HEK293 (cell line): Measurements from ENCODE around the gene SLC12A4.

ENCODE experiments used
- ELK4 ChIP-seq: IDR thresholded peaks from 2 replicates; pipeline ENCODE4 v1.6.1; 2011; ENCODE audit warnings: mild to moderate bottlenecking, low read depth, low read length, borderline replicate concordance
- MYNN ChIP-seq: fragments of 450-650 bp; formaldehyde crosslinking; IDR thresholded peaks from 2 replicates; pipeline ENCODE4 v1.5.1; 2016; ENCODE audit warnings: missing biosample characterization, missing genetic modification characterization, borderline replicate concordance
- SP7 ChIP-seq: fragments of 450-650 bp; formaldehyde crosslinking; IDR thresholded peaks from 2 replicates; pipeline ENCODE4 v1.5.1; 2016; ENCODE audit warnings: missing biosample characterization, missing genetic modification characterization
- ZBTB1 ChIP-seq: fragments of 450-650 bp; formaldehyde crosslinking; IDR thresholded peaks from 2 replicates; pipeline ENCODE4 v1.5.1; 2016; ENCODE audit warnings: missing biosample characterization, missing genetic modification characterization
- ZNF133 ChIP-seq: fragments of 450-650 bp; formaldehyde crosslinking; IDR thresholded peaks from 2 replicates; pipeline ENCODE4 v1.5.1; 2016; ENCODE audit warnings: missing biosample characterization, missing genetic modification characterization
- ZNF274 ChIP-seq, 2 experiments: fragments of 200-500 bp in 1 of 2; fragments of 450-650 bp in 1 of 2; sonication (Bioruptor generic) in 1 of 2; formaldehyde crosslinking in 1 of 2; IDR thresholded peaks; 2 replicates each; pipeline versions ENCODE4 v1.5.1 to v1.6.1; 2014 to 2016; ENCODE audit warnings: borderline replicate concordance in 1 of 2, inconsistent platforms in 1 of 2, low read length in 1 of 2, missing biosample characterization in 1 of 2, missing genetic modification characterization in 1 of 2
- ZNF416 ChIP-seq: fragments of 450-650 bp; formaldehyde crosslinking; IDR thresholded peaks from 2 replicates; pipeline ENCODE4 v1.5.1; 2016; ENCODE audit warnings: missing biosample characterization, missing genetic modification characterization
- TF ChIP-seq, protein P1 (sequence below): fragments of 450-650 bp; formaldehyde crosslinking; IDR thresholded peaks from 2 replicates; pipeline ENCODE4 v1.5.1; 2016; ENCODE audit warnings: missing biosample characterization, missing genetic modification characterization

DNA sequence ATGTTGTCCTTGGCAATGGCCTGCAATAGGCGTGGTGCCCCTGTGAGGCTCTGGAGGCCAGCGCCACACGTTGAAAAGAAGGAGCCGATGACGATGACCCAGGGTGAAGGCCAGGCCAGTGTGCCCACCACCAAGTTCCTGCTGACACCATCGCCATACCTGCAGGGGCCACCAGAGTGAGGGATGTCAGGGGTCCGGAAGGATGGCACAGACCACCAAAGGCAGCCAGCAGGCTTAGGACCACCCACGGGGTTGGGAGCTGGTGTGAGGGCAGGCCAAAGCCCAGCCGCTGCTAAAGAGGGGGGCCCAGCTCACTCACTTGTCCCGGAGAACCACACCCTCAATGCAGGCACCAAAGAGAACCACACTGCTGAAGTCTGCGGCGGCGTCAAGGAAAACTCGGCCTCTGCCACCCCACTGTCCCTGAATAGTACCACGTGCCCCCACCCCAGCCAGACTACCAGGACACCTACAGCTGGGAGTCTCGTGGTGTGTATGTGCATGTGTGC, 18.0 kb downstream of the SLC12A4 start:
- TF ChIP-seq ZNF274 (IDR thresholded peaks at IDR 0.05; ENCODE audit: low read length): no peak
- no peak for TF ChIP-seq ZNF274 (tag by site-specific recombination; IDR thresholded peaks at IDR 0.05; ENCODE audit: borderline replicate concordance)
- no peak for TF ChIP-seq ZNF416
- TF ChIP-seq ZNF133: no peak
- no peak for TF ChIP-seq MYNN (tag by site-specific recombination)
- TF ChIP-seq ELK4: no peak
- TF ChIP-seq SP7 (tag by site-specific recombination): no peak
- TF ChIP-seq, protein P1, sequence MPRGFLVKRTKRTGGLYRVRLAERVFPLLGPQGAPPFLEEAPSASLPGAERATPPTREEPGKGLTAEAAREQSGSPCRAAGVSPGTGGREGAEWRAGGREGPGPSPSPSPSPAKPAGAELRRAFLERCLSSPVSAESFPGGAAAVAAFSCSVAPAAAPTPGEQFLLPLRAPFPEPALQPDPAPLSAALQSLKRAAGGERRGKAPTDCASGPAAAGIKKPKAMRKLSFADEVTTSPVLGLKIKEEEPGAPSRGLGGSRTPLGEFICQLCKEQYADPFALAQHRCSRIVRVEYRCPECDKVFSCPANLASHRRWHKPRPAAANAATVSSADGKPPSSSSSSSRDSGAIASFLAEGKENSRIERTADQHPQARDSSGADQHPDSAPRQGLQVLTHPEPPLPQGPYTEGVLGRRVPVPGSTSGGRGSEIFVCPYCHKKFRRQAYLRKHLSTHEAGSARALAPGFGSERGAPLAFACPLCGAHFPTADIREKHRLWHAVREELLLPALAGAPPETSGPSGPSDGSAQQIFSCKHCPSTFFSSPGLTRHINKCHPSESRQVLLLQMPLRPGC (tag by site-specific recombination): no peak
- TF ChIP-seq ZBTB1 (tag by site-specific recombination): no peak
